Left renal cortex interstitium (tissue), 4 donors: ENCODE measurements around the gene FBXO40. TPM values are rescaled to one million over a fixed set of nuclear protein-coding genes. Genes with fewer than 3 reads are reported as not detected.

Source experiments
- DNase-seq, 4 donors: peaks; one replicate each; pipeline ENCODE4 v3.0.0-alpha.2; 2013; ENCODE audit warnings: low read depth in 4 of 4, low spot score in 2 of 4, missing footprints in 1 of 4
- polyA plus RNA-seq, 4 donors: library from polyadenylated mRNA; unstranded; fragments of 120-200 nt; gene quantifications; one replicate each; pipeline ENCODE4 v1.2.1, GENCODE V29; 2013; ENCODE audit not compliant: insufficient read length in 4 of 4

The FBXO40 gene
- polyA plus RNA-seq, 4 donors: 0.02 to 0.05 (median 0.04) TPM

- DNase-seq: no peak
Measured at GRCh38 chr3:121604759-121605158, 11.6 kb downstream of the FBXO40 start.

DNA sequence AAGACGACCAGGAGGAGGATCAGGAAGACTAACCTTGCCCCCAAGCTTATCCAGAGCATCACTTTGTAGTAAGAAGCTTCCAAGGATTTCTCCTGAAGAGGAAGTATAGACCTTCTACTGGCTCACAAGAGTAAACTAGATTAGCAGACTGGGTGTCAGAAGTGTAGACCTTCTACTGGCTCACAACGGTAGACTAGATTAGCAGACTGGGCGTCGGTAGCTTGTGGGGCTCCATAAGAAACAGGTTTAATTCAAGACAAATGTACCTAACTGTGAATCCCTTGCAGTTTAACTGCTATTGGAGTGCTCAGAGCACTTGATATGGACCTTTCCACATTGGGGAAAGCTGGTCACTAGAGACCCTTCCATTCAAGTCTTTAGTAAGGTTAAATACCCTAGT, 12.9 kb downstream of the FBXO40 start:
- DNase-seq: no peak

DNA sequence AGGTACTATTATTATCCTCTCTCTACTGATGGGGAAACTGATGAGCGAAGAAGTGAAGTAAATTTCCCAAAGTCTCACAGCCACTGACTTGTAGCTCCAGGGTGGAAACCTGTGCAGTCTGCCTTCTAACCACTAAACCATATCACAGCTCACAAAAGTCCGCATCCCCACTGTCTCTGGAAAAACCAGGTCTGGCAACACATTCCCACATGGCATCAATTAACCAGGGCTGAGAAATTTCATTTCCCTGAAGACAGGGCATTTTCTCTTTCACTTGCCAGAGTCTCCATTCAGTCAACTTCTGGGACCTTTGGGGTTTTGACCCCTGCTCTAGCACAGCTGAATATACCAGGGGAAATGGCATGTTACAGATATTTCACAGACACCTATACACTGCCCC, 26.5 kb downstream of the FBXO40 start:
- no peak for DNase-seq

GRCh38 chr3:121621491-121621890, 28.3 kb downstream of the FBXO40 start:
- DNase-seq: no peak

GRCh38 chr3:121624147-121624899, 31.1 kb downstream of the FBXO40 start:
- DNase-seq: no peak

GRCh38 chr3:121626495-121626894, 33.3 kb downstream of the FBXO40 start:
- no peak for DNase-seq

DNA sequence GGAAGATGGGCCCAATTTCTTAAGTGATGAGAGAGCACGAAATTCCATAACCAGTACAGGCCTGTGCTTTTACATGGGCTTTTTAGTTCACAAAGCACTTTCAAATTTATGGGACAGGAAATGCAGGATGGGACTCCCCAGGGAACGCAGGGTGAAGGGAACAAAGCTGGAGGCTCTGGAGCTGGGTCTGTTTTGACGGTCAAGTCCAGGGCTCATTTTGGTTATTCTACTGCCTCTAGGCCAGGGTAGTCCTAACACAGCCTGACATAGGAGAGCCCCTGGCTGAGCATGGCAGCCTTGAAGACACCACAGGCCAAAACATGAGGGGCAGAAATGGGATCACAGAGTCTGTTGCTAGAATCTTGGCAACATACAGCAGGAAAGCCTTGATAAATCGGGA, 34.0 kb downstream of the FBXO40 start:
- DNase-seq: no peak

DNA sequence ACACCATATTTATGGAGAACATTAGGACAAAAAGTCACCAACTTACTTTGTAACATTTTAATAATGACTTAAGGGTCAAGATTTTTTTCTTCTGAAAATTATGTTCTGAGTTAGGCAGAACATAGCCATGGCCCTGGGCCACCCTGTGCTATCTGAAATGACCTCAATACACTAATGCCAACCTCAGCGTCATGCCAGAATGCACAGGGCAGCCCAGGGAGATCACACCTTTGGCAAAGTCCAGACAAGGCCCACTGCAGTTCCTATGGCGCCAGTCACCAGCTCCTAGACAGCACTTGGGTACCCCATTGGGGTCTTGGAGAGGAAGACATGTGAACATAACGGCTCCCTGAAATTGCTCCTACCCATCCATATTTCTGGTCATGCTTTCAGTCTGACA, 34.4 kb downstream of the FBXO40 start:
- DNase-seq: no peak

GRCh38 chr3:121629601-121630000, 36.4 kb downstream of the FBXO40 start:
- DNase-seq: no peak

- no peak for DNase-seq
Measured at GRCh38 chr3:121630355-121630754, 37.2 kb downstream of the FBXO40 start.

DNA sequence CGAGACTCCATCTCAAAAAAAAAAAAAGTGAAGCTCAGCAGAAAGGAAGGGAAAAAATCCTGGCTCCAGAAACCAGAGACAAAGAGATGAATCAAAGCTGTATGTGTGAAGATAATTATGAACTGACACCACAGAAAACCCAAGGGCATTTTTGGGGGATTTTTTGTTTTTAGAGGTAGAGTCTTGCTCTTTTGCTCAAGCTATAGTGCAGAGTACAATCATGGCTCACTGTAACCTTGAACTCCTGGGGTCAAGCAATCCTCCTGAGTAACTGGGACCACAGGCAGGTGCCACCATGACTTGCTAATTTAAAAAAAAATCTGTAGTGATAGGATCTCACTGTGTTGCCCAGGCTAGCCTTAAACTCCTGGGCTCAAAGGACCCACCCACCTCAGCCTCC, 44.7 kb downstream of the FBXO40 start:
- no peak for DNase-seq

DNA sequence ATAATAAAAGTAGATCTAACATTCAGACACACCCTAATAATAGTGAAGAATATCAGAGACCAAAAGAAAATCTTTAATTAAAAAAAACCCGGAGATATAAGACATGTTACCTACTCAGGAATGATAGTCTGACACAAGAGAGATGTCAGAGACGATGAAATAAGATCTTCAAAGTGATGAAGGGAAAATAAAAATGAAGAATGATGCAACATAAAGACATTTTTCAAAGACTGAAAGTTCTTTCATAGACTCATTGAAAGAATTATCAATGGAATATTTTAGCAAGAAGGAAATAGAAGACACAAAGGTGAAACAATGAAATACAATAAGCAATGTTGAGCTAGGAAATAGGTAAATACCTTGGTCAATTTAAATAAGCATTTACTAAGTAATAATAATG, 47.9 kb downstream of the FBXO40 start:
- no peak for DNase-seq

- no peak for DNase-seq
Measured at GRCh38 chr3:121642601-121643314, 49.6 kb downstream of the FBXO40 start.

- no peak for DNase-seq
Measured at GRCh38 chr3:121645054-121645453, 51.9 kb downstream of the FBXO40 start.

- DNase-seq: no peak
Measured at GRCh38 chr3:121648219-121648958, 55.2 kb downstream of the FBXO40 start.

- DNase-seq: no peak
Measured at GRCh38 chr3:121649645-121650044, 56.5 kb downstream of the FBXO40 start.

DNA sequence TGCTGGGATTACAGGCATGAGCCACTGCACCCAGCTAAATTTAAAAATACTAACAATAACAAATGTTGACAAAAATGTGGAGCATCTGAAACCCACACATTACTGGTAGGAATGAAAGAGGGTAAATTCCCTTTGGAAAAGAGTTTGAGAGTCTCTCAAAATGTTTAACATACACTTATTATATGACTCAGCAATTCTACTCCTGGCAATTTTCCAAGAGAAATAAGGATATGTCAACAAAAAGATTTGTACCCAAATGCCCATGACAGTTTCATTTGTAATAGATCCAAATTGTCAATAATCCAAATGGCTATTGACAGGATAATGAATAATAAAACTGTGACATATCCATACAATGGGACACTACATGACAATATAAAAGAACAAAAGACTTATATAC, 58.5 kb downstream of the FBXO40 start:
- no peak for DNase-seq

DNA sequence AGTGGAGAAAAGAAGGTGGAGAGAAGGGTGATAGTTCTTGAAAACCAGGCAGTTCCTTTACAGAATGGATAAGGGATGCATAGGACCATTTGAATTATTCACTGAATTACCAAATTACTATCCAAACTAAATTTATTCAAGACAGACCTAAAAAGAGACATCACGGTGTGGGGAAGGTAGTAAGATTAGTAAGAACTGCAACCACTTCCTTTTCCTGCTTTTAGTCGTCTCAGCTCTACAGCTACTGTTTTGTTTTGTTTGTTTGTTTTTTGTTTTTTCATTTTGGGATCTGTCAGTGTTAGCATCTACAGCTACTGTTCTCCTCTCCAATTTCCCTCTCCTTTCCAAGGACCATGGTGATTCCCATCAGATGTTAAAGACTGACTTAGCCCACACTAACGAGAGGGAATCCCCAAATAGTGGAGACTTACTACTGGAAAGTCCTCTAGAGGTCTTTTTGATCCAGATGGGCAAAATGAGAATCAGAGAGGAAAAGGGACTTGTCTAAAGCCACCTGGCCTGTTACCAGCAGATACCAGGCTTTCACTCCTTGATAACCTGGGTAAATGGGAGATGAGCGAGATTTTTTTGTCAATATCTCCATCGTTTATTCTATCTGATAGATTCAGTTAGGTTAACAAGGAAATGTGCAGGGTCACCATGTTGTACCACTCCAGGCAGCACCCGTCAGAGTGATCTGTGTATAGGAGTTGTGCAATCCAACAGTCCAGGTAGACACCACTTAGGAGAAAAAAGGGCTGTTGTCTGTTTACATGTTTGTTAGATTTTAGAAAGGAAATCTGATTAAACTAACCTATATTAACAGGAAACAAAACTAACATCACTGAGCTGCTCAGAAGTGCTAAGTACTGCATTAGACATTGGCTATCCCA, 61.6 kb downstream of the FBXO40 start:
- no peak for DNase-seq

DNA sequence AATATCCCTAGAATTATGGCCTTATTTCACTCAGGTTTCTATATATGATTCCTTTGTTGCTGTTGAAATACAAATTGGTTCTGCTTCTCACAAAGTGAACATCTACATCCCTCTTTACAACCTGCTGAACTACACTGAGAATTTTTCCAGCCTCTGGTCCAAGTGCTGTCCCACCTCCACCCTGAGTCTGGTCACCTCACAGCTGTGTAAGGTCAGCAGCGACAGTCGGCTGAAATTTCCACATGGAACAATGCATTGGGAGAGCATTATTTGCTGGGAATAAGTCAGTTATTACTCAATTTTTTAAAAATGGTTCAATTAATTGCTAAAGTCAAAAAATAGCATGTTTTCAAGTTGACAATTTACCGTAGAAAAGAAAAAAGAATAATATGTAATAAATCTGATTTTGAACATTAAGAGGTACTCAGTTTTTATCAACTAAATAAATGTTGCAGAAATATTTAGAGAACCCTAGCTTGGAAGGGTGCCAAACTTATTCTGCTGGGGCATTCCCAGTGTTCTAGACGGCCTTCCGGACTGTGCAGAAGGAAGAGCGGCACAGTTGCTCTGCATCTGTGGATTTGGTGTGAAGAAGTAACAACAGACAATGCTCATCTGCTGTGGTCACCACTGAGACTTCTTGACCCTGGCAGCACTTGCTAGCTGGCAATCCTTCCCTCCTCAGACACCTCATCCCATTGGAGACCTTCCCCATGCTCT, 65.7 kb downstream of the FBXO40 start:
- no peak for DNase-seq

DNA sequence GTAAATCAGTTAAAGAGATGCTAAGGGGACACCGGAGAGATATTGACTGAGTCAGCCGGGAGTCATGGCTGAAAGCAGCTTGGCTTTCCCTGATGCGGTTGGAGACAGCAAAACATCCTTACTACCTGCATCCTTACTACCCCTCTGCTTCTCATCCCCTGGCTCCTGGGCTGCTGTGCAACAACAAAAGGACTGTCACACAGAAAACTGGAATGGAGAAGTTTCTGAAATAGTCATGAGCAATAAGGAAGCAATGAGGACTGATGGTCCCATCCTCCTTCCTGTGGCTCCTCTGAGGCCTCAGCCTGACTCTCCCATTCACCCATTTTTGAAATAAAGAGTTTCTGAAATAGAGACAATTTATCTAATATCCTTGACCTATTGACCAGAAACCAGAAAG, 66.4 kb downstream of the FBXO40 start:
- DNase-seq: no peak
